LNCaP clone FGC (cell line): ENCODE results near the gene PHLPP2.
A peak's percentile ranks its signal among the peaks of the same experiment; 100 is the strongest.

Experiments used
- DNase-seq: peaks from one replicate; pipeline ENCODE4 v3.0.0-alpha.2; 2011; ENCODE audit warnings: low read depth
- H3K4me3 ChIP-seq: 2 replicates; pipeline ENCODE4 v1.5.1; 2011; ENCODE audit warnings: mild to moderate bottlenecking, low read depth, low read length, control low read depth
- CTCF ChIP-seq: IDR thresholded peaks from 2 replicates; pipeline ENCODE4 v1.5.1; 2012; ENCODE audit warnings: mild to moderate bottlenecking; ENCODE audit not compliant: control insufficient read depth, insufficient read depth; ENCODE audit errors: extremely low read depth

Gene PHLPP2

DNA sequence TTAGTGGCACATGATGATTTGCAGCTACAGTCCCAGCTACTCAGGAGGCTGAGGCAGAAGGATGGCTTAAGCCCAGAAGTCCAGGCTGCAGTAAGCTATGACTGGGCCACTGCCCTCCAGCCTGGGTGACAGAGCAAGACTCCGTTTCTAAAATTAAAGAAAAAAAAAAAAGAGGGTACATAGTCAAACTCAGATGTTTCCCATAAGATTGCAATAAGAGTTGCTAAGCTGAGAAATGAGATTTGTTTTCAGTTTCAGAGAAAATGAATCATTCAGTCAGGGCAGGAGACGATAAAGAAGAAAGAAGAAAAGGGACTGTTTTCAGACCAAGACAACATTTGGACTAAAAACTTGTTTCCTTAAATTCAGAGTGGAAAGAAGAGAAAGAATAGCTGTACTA, 30.2 kb upstream of the PHLPP2 start:
- no peak overlapping the region for H3K4me3 ChIP-seq
- DNase-seq = no peak
- no peak for TF ChIP-seq CTCF

- TF ChIP-seq CTCF = no peak
- no peak overlapping the region for H3K4me3 ChIP-seq
- no peak for DNase-seq
Observed at GRCh38 chr16:71754108-71754507, 29.6 kb upstream of the PHLPP2 start.

DNA sequence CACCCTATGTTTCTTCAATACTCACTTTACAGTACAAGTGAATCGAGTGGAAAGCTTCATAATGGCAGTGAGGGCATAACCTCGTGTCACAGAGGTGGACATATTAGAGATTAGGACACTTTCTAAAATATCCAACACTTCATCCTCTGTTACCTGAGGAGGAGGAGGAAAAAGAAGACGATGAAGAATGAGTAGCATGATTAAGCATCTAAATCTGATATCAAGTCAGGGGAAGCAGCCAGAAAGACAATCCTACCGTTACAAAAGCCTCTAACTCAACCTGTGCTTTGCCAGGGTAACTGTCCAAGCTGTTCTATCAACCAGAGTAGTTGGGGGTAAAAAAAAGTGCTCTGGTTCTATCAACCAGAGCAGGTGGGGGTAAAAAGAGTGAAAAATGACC, 23.7 kb upstream of the PHLPP2 start:
- TF ChIP-seq CTCF = no peak
- no peak overlapping the region for H3K4me3 ChIP-seq
- no peak for DNase-seq

DNA sequence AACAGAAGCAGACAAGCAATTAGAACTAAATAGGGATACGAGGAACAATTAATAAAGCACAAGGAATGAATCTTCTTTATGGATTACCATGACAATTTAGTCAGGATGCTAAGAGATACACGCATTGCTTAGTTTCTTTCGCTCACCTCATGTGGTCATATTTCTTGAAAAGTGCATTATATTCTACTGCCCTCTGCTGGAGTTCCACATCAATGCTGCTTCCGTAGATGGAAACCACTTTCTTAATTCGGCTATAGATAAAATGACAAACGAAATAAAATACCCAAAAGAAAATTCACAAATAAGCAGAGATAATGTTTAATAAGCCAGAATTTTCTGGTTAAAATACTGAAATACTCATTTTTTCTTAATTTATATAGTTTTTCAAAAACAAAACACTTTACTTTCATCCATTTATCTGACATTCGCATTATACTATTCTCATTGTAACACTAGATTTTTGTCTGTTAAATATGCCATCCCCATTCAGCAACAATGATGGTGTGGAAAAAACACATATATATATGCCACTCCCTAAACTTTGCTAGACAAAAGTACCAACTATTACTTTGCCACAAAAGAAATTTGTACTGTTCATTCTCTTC, 22.0 kb upstream of the PHLPP2 start:
- peak; percentile 75 for TF ChIP-seq CTCF
- DNase-seq = peak; percentile 26
- H3K4me3 ChIP-seq = no peak overlapping the region

DNA sequence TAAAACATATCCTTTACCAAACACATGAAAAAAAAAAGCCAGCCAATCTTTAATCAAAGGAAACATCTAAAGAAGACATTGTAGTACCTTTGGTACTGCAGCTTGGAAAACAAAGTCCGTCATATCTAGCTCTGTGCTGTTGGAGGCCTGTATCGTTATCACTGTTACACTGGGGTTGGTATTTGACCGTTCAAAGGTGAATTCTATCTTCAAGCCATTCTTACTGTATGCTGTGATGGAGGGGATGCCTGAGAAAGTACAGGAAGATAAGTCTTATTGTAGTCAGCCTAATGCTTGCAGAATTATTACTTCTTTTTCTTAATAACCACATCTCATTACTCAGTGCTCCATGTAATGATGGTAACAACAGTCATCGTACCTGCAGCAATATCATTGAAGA, 14.4 kb upstream of the PHLPP2 start:
- TF ChIP-seq CTCF = no peak
- DNase-seq = no peak
- no peak overlapping the region for H3K4me3 ChIP-seq

DNA sequence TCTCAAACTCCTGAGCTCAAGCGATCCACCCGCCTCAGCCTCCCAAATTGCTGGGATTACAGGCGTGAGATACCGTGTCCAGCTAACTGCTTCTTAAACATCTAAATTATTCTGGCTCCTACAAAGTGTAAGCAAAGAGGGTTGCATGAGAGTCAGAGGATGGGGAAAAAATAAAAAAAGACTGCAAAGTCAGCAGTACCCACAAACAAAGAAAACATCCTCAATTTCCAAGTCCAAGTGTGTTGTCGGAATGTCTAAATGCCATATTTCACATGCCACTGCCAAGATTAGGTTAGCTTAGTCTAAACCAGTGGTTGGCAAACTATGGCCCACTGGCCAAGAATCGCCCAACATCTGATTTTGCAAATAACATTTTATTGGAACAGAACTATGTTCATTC, 13.0 kb upstream of the PHLPP2 start:
- no peak overlapping the region for H3K4me3 ChIP-seq
- TF ChIP-seq CTCF = no peak
- DNase-seq = no peak

GRCh38 chr16:71734511-71734910, 10.0 kb upstream of the PHLPP2 start:
- no peak for DNase-seq
- no peak overlapping the region for H3K4me3 ChIP-seq
- no peak for TF ChIP-seq CTCF
